Effector CD8-positive, alpha-beta T cell (primary cell): Measurements from ENCODE around the gene MMP2.

ENCODE experiments used
- DNase-seq: peaks from one replicate; lab custom pipeline; 2025; lab: John Stamatoyannopoulos, UW

The MMP2 gene

DNA sequence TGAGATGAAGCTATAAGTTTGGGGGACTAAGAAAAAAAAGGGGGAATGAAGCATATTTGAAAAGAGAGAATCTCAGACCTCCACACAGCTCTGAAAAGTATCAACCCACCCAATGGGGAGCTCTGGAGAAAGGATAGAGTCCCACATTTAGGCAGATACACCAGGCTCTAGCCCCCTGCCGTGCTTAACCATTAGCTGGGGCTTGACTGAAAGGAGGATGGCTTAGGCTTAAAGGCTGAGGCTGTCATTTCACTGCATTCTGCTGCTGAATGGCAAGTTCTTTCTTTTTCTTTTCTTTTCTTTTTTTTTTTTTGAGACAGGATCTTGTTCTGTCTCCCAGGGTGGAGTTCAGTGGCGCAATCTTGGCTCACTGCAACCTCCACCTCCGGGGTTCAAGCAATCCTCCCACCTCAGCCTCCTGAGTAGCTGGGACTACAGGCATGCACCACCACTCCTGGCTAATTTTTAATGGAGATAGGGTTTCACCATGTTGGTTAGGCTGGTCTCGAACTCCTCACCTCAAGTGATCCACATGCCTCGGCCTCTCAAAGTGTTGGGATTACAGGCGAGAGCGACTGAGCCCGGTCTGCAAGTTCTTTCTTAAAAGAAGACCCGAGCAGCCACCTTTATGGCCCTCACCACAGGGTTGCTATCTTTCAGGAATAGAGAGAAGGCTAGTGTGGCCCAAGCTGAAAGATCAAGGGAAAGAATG, 9.0 kb upstream of the MMP2 start:
- no peak for DNase-seq

DNA sequence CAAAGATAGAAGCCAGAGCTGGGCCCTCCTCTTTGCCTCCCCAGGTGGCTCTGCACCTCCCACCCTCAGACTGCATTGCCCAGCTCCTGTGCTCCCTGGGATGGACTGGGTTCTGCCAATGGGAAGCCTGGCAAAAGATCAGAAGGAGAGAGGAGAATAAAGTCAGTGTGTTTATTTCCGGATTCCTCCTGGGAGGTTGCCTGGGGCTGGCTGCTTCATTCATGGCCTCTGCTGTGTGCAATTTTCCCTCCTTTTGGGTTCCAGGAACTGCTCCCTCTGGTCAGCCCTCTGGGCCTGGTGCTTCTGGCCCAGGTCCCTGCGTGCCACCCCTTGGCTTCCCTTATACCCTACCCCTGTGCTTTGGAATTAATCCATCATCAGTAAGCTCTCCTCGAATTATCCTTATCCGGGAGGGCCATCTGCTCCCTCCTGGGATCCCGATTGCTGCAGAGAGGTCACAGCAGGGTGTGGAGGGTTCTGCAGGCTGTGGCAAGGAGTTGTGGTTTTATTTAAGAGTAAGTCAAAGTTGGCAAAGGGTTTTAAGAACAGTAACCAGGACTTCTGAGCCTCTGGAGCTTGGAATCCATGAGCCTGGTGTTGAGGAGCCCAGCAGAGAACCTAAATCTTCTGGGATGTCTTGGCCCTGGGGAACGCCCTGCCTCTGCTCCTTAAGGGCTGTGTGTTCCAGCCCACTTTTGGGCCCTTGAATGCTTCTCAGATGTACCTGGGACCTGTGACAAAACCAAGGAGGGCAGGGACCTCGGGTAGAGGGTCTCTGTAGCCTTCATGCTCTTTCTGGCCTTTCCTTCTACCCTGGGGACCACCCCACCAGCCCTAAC, 8.2 kb upstream of the MMP2 start:
- DNase-seq = no peak

DNA sequence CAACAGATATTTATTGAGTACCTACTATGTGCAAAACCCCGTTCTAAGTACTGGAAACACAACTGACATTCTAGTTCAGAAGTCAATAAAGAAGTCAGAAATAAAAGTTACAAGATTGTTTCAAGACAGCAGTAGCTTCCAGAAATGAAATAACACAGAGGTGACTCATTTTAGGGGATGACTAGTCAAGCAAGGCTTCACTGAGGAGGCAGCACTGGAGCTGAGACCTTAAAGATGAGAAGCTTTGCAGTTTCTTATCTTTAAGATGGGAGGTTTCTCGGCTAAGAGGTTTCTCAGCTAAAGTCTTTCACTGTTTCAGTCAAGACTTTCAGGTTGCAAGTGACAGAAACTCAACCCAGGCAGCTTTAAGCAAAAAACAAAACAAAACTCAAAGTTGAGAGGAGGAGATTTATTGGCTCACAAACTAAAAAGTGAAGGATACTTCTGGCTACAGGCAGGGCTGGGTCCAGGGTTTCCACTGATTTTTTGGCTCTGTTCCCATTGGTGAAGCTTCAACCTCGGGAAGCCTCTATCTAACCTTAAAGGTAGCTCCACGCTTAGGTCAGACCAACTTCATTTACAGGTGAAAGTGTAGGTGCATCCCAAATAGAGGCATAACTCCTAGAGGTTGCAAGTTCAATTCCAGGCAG, 7.4 kb upstream of the MMP2 start:
- DNase-seq = no peak

DNA sequence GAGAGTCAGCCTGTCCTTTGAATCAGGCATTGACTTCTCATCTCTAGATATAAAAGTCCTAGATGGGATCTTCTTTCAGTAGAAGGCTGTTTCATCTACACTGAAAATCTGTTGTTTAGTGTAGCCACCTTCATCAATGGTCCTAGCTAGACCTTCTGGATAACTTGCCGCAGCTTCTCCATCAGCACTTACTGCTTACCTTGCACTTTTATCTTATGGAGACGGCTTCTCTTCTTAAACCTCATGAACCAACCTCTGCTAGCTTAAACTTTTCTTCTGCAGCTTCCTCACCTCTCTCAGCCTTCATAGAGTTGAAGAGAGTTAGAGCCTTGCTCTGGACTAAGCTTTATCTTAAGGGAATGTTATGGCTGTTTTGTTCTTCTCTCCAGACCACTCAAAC, 5.4 kb upstream of the MMP2 start:
- no peak for DNase-seq

DNA sequence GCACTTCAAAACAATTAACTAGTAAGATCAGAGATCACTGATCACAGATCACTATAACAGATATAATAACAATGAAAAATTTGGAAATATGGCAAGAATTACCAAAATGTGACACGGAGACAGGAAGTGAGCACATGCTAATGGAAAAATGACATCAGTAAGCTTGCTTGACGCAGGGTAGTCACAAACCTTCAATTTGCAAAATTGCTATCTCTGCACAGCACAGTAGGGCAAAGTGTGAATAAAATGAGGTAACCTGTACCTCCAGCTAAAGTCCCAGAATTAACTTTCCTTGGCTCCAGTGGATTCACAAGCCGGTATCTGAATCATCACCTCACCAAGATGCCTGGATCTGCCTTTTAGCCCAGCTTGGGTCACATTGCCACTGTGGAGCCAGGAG, 4.2 kb upstream of the MMP2 start:
- DNase-seq = no peak

DNA sequence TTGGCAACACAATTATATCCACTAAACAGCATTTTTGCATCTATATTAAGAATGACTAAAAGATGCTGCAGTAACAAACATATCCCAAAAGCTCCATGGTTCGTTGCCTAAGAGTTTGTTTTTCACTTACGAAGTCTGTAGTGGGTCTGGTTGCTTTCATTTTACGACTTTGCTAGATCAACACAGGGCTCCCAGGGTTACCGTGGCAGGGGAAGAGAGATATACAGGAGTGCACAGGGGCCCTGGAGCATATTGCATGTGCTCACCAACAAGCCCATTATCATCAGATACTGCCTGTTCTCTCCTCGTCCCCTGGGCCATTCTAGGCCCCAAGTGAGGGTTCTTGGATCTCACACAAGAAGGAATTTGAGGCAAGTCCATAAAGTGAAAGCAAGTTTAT, 3.1 kb upstream of the MMP2 start:
- no peak for DNase-seq

DNA sequence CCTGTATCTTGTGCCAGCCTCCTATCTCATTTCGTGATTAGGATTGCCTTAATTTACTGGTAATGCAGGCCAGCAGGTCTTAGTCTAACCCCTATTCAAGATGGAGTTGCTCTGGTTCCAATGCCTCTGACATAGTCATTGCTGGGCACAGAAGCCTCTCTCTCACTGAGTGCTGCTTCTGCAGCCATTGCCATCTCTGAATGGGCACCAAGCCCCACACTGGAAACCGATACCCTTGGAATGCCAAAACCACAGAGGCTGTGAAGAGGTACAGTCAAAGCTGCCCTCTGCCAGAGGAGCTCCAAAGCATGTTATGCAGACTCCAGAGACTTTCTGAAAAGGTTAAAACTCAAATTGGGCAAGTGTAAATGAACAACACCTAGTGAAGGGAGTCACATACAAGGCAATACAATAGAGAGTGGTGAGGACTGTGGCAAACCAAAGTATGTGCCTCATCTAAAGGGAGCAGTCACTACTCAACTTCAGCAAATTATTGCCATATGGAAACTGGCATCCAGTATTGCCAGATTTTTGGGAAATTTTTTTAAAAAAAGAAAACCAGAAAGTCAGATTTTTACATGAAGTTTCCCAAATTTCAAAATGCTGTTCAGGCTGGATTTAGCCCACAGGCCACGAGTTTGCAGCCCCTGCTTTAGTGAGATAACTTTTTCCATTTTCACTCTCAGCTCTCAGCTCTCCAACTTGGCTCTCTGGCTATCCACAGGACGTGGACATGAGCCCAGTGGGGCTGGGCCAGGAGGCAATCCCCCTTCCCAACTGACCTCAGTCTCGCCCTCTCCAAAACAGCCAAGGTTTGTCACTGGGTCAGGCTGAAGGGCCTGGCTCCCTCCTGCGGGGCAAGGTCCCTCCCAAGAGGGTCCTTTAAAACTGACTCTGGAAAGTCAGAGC, 2.1 kb upstream of the MMP2 start:
- no peak for DNase-seq

DNA sequence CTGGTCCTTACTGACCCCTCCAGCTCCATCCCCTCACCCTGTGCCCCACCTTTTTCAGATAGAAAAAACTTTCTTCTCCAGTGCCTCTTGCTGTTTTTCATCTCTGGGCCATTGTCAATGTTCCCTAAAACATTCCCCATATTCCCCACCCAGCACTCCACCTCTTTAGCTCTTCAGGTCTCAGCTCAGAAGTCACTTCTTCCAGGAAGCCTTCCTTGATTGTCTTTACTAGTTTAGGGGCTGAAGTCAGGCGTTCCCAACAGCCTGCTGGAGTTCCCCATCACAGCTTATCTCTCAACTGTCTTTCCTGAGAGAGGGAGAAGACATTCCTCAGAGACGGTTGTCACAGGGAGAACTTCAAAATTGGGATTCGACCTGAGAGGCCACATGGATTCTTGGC, 1.3 kb upstream of the MMP2 start:
- DNase-seq = no peak

DNA sequence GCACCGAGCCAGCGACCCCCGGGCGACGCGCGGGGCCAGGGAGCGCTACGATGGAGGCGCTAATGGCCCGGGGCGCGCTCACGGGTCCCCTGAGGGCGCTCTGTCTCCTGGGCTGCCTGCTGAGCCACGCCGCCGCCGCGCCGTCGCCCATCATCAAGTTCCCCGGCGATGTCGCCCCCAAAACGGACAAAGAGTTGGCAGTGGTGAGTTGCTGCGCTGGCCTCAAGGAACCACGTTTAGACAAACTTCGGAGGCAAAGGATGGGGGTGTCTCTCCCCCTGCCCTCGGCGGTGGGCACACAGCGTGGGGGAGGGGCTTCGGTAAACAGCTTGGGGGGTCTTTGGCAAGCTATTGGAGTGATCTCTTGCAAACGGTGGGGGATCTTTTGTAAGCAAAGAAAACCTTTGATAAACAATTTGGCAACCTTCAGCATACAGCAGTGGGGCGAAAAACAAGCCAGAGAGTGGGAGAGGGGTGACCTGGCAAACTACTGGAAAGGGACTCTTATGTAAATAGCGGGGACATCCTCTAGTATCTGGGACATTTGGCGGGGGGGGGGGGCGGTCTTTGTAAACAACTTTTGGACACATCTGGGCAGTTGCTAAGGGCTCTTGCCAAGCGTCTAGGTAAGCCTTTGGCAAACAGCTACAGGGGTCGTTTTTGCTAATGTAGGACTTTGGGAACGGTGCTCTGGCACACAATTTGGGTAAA, 587 bp downstream of the MMP2 start:
- DNase-seq = no peak

DNA sequence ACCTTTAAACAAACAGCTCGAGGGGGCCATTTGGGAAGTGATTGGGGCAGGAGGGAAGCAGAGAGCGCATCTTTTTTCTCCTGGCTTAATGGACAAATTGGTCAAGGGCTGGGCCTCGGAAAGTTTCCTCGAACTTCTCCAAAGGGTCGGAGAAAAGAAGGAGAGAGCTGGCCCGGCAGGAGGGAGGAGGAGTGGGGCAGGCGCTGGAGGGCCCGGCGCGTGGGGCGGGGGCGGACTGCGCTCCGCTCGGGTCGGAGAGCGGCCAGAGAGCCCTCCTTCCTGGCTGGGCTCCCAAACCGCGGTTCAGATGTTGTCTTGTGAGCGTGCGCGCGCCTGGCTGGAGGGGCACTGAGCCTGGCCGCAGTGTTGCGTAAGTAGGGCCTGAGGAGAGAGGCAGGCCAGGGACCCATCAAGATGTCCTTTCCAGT, 1.2 kb downstream of the MMP2 start:
- no peak for DNase-seq

DNA sequence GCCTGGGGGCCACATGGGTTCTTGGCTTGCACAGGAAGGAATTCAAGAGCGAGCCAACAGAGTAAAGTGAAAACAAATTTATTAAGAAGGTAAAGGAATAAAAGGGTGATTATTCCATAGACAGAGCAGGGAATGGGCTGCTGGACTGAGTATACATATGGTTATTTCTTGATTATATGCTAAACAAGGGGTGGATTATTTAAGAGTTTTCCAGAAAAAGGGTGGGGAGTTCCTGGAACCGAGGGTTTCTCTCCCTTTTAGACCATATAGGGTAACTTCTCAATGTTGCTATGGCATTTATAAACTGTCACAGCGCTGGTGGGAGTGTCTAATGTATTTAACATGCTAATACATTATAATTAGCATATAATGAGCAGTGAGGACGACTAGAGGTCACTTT, 2.0 kb downstream of the MMP2 start:
- no peak for DNase-seq

DNA sequence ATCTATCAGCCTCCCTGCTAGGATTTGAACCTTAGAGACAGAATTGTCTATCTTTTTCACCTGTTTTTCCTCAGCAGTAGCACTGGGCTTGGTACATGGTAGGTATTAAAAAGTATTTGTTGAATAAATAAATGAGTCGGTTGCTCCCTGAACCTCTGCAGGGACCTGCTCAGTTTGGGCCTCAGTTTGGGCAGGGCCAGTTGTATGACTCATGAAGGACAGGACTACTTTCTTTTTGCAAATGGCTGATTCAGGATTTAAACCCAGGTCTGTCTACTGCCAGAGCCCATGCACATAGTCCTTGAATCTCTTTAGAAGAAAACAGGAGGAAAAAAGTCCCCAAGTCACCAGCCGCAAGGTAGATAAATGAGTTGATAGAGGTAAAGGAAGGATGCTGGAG, 3.1 kb downstream of the MMP2 start:
- no peak for DNase-seq

DNA sequence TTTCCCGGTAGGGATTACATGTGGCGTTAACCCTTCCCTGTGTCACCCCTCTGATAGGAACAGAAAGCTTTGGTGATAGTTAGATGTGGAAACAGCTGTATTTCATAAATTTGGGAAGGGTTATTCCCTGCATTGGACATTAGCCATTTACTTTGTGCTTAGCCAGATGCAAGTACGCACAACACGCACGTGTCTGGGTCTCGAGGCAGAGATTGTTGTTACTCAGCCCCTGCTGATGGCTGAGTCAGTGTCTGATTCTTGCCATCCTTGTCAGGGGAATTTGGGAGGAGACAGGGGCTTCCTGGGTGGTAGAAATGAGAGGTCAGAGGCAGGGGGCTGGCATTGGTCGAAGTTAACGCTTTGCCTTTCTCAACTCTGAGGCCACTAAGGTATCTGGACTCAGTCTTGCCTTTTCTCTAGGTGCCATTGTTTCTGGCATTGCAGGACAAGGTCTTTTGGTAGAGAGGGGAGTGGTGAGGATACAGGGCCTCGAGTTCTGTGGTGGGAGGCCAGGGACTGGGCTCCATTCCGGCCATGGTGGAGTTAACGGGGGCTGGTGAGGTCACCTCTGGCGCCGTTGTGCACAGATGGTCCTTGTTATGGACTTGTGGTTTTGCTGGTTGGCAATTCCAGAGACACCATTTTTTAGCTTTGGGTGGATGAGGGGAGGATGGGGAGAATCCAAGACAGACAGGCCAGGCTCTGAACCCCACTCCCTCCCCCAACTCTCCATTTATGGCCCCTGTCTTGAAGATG, 8.2 kb downstream of the MMP2 start:
- DNase-seq = no peak

DNA sequence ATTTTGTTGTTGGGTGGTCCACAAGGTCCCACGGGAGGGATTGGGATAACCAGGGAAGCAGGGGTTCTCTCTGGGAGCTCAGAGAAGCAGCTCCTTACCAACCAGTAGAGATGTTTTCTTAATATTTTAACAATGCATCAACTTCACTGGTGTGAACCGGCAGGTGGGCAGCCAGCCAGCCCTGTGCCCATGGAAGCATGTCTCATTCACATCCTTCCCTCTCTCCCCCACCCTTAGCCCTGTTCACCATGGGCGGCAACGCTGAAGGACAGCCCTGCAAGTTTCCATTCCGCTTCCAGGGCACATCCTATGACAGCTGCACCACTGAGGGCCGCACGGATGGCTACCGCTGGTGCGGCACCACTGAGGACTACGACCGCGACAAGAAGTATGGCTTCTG, 9.3 kb downstream of the MMP2 start:
- DNase-seq = no peak

DNA sequence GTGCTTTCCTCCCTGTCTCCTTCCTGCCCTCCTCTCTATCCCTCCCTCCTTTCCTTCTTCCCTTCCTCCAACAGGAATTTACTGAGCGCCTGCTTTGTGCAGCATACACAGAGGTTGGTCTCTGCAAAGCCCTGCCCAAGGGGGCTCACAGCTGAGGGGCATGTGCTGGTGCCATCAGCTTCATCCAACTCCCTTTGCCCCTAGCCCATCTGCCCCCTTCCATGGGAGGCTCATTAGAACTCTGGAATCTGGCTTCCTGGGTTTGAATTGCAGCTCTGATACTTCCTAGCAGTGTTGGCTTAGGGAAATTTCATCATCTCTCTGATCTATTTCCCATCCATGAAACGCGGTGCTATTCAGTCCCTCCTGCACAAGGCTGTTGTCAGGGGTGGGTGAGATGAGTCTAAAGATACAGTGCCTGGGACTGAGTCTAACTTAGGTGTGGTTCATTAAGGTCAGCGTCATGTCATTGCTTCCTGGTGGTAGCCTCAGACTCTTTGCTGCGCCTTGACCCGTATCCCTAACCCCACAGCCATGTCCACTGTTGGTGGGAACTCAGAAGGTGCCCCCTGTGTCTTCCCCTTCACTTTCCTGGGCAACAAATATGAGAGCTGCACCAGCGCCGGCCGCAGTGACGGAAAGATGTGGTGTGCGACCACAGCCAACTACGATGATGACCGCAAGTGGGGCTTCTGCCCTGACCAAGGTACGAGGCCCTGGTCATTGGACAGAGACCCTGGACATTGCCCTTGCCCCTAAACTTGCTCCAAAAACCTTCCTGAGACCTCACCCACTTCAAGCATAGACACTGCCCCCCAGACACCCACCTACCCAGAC, 10.3 kb downstream of the MMP2 start:
- DNase-seq = no peak

DNA sequence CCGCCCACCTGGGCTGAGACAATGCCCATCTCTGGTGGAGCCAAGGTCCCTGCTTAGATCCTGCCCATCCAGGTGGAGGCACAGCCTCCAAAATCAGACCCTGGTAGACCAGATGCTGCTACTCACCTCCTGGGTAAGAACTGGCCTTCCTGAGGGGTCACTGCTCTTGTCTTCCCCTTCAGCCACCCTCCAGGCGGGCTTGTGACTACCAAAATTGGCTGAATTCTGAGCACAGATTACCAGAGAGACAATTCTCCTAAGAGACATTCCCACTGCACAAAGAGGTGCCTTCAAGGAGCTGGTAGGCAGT, 10.9 kb downstream of the MMP2 start:
- DNase-seq = no peak

DNA sequence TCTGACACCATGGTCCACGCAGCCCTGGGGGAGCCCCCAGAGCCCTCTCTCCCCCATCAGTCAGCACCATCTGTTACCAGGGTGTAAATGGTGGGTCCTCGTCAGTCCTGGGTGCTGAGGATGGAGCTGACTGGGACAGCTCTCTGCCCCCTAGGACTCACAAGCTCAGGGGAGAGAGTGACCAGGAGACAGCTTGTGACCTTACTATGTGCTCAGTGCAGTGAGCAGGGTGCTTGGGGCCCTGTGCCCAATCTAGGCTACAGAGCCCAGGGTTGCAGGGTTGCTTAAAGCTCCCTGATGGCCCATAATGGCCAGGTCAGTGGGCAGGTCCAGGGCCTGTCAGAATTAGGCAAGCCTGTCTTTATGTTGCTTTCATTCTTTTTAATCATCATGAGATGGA, 11.3 kb downstream of the MMP2 start:
- no peak for DNase-seq

DNA sequence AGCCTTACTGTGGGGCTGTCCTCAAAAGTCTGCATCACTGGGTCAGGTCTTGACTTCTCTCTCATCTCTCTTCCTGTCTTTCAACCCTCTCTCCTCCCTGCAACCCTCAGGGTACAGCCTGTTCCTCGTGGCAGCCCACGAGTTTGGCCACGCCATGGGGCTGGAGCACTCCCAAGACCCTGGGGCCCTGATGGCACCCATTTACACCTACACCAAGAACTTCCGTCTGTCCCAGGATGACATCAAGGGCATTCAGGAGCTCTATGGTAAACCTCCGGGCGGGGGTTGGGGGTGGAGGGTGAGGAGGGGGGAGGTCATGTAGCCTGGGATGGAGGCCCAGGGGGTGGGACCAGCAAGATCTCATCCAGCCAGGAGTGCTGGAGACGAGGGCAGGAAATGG, 12.7 kb downstream of the MMP2 start:
- DNase-seq = no peak

DNA sequence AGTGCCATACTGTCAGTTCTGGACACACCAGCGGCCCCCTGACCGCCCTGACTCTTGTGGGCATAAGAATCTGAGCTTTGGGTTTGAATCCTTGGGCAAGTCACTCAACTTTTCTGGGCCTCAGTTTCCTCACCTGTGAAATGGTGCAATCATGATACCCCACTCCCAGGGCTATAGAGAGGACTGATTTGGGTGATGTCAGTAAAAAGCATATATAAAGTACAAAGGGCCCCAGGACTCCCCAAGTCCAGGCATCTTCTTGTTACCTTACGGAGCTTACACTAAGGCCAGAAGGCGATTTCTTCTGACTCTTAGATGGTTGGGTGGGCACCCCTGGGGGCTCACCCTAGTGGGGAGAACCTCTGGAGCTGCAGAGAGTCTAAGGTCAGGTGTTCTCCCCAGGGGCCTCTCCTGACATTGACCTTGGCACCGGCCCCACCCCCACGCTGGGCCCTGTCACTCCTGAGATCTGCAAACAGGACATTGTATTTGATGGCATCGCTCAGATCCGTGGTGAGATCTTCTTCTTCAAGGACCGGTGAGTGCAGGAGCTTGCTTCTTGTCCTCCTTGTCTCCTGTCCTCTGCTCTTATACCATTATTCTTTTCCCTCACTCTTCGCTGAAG, 13.9 kb downstream of the MMP2 start:
- DNase-seq = no peak
